HG03460 (cell line): ENCODE measurements around the gene STON1.
"Not testable (repeated sequence)": the region's sequence is repeated elsewhere in the genome, so short reads cannot be mapped to it uniquely, and the experiment has no call there.

Experiments used
- ATAC-seq: cut with Tn5 transposase; IDR thresholded peaks from one replicate; pipeline ENCODE4 v1.9.1; 2021; ENCODE audit not compliant: unreplicated experiment

Gene STON1

GRCh38 chr2:48572816-48573215 is 42.9 kb downstream of the STON1 start:
- ATAC-seq = no peak

- ATAC-seq = no peak
Measured at GRCh38 chr2:48574353-48575287, 44.7 kb downstream of the STON1 start.

- ATAC-seq = no peak
Measured at GRCh38 chr2:48578313-48578712, 48.4 kb downstream of the STON1 start.

- no peak for ATAC-seq
Measured at GRCh38 chr2:48583961-48584360, 54.0 kb downstream of the STON1 start.

GRCh38 chr2:48584551-48584950 is 54.6 kb downstream of the STON1 start:
- ATAC-seq = no peak

GRCh38 chr2:48586433-48586832 is 56.5 kb downstream of the STON1 start:
- ATAC-seq = no peak

- ATAC-seq = no peak
Measured at GRCh38 chr2:48587560-48587959, 57.6 kb downstream of the STON1 start.

- no peak for ATAC-seq
Measured at GRCh38 chr2:48587961-48588360, 58.0 kb downstream of the STON1 start.

GRCh38 chr2:48588745-48589144 is 58.8 kb downstream of the STON1 start:
- ATAC-seq = no peak

GRCh38 chr2:48589170-48589767 is 59.3 kb downstream of the STON1 start:
- ATAC-seq = no peak

GRCh38 chr2:48590017-48590416 is 60.1 kb downstream of the STON1 start:
- no peak for ATAC-seq

GRCh38 chr2:48592067-48592466 is 62.1 kb downstream of the STON1 start:
- no peak for ATAC-seq

GRCh38 chr2:48596751-48597150 is 66.8 kb downstream of the STON1 start:
- not testable (repeated sequence) for ATAC-seq

- ATAC-seq = no peak
Measured at GRCh38 chr2:48597492-48597891, 67.5 kb downstream of the STON1 start.

GRCh38 chr2:48600204-48600813 is 70.4 kb downstream of the STON1 start:
- no peak for ATAC-seq

- ATAC-seq = no peak
Measured at GRCh38 chr2:48600917-48601316, 71.0 kb downstream of the STON1 start.

GRCh38 chr2:48601349-48601748 is 71.4 kb downstream of the STON1 start:
- ATAC-seq = no peak

- ATAC-seq = no peak
Measured at GRCh38 chr2:48605482-48606175, 75.7 kb downstream of the STON1 start.

GRCh38 chr2:48607307-48608014 is 77.5 kb downstream of the STON1 start:
- ATAC-seq = no peak

GRCh38 chr2:48613211-48613610 is 83.3 kb downstream of the STON1 start:
- ATAC-seq = no peak

- ATAC-seq = not testable (repeated sequence)
Measured at GRCh38 chr2:48614581-48614980, 84.6 kb downstream of the STON1 start.
